OCI-LY7 (cell line): Measurements from ENCODE around the gene SEC61A2. TPM values are rescaled to one million over a fixed set of nuclear protein-coding genes. Genes with fewer than 3 reads are reported as not detected.

Experiments
- BruUV-seq: library from RNA; stranded (reverse); fragments of 400-500 nt; replicated peaks from 2 replicates; lab custom pipeline; 2021; lab: Mats Ljungman, UMichigan
- CTCF ChIA-PET: fragments of 300-600 bp; sonication (Branson Sonifier 250); formaldehyde crosslinking; loops from one replicate; lab custom pipeline; 2022; ENCODE audit warnings: antibody characterized with exemption; ENCODE audit not compliant: unreplicated experiment; lab: Charles Lee
- POLR2A ChIA-PET: fragments of 300-600 bp; sonication (Branson Sonifier 250); formaldehyde crosslinking; loops from one replicate; lab custom pipeline; 2022; ENCODE audit warnings: antibody characterized with exemption; lab: Charles Lee
- DNase-seq: peaks from one replicate; pipeline ENCODE4 v3.0.0-alpha.2; 2015; ENCODE audit warnings: low spot score
- H2AFZ ChIP-seq: fragments of 200-600 bp; sonication (generic), shearing (Covaris generic); 2 replicates; pipeline ENCODE4 v1.6.1; 2014; ENCODE audit warnings: mild to moderate bottlenecking, antibody characterized with exemption, low read length, moderate library complexity
- H3K27ac ChIP-seq: fragments of 200-600 bp; sonication (generic); 2 replicates; pipeline ENCODE4 v1.5.1; 2014; ENCODE audit warnings: mixed run types, low read depth, mild to moderate bottlenecking, moderate library complexity, low read length, inconsistent platforms; ENCODE audit not compliant: poor library complexity, severe bottlenecking
- H3K36me3 ChIP-seq: fragments of 200-600 bp; sonication (generic); 2 replicates; pipeline ENCODE4 v1.6.1; 2014; ENCODE audit warnings: mild to moderate bottlenecking, antibody characterized with exemption, low read length, moderate library complexity, mixed read lengths; ENCODE audit not compliant: insufficient read depth
- H3K4me1 ChIP-seq: fragments of 200-600 bp; sonication (generic); 2 replicates; pipeline ENCODE4 v1.5.1; 2014; ENCODE audit warnings: mild to moderate bottlenecking, low read length; ENCODE audit not compliant: insufficient read depth, poor library complexity, severe bottlenecking
- H3K4me2 ChIP-seq: fragments of 200-600 bp; sonication (generic); 2 replicates; pipeline ENCODE4 v1.6.1; 2014; ENCODE audit warnings: mild to moderate bottlenecking, low read length
- H3K4me3 ChIP-seq: fragments of 200-600 bp; sonication (generic); 2 replicates; pipeline ENCODE4 v1.5.1; 2014; ENCODE audit warnings: mild to moderate bottlenecking, low read depth, low read length; ENCODE audit not compliant: poor library complexity, severe bottlenecking
- H3K79me2 ChIP-seq: fragments of 200-600 bp; sonication (generic); 2 replicates; pipeline ENCODE4 v1.6.1; 2016; ENCODE audit warnings: low read depth, mild to moderate bottlenecking, low read length, moderate library complexity, mixed read lengths; ENCODE audit not compliant: insufficient read depth
- H3K9me2 ChIP-seq: fragments of 200-600 bp; sonication (generic); 2 replicates; pipeline ENCODE4 v1.6.1; 2016; ENCODE audit warnings: mild to moderate bottlenecking, low read length, mixed read lengths; ENCODE audit not compliant: insufficient read depth
- H3K9me3 ChIP-seq: fragments of 200-600 bp; sonication (generic); 2 replicates; pipeline ENCODE4 v1.6.1; 2014; ENCODE audit warnings: mild to moderate bottlenecking, mixed run types, low read length, mixed read lengths
- H4K20me1 ChIP-seq: fragments of 200-600 bp; sonication (generic); 2 replicates; pipeline ENCODE4 v1.6.1; 2014; ENCODE audit warnings: mild to moderate bottlenecking, antibody characterized with exemption, low read length, moderate library complexity, mixed read lengths; ENCODE audit not compliant: insufficient read depth
- EZH2phosphoT487 ChIP-seq: fragments of 200-600 bp; sonication (generic); IDR thresholded peaks from 2 replicates; pipeline ENCODE4 v1.6.1; 2018; ENCODE audit warnings: low read depth, borderline replicate concordance, mild to moderate bottlenecking, mixed run types, antibody characterized with exemption, low read length, moderate library complexity, mixed read lengths
- intact Hi-C: fragments of 100-400 bp; cut with micrococcal nuclease; formaldehyde crosslinking; loops from one replicate; pipeline ENCODE4 v1.10.0; 2022; ENCODE audit not compliant: unreplicated experiment
- total RNA-seq, 2 experiments: library from RNA; depleted of rRNA in 1 of 2; stranded (reverse); fragments of >200 nt in 1 of 2; shearing (Covaris generic) in 1 of 2; gene quantifications; 2 replicates each; pipeline ENCODE4 v1.2.3, GENCODE V29; 2014 to 2022
- TF ChIP-seq, protein P1 (sequence below): fragments of 200-600 bp; sonication (generic); conservative IDR thresholded peaks from 2 replicates; pipeline ENCODE4 v1.5.1; 2014; ENCODE audit warnings: mild to moderate bottlenecking, antibody characterized with exemption, low read length, moderate library complexity, mixed read lengths

SEC61A2 gene
- total RNA-seq, 2 experiments from 2014 or later: 5.5 to 15.1 TPM

DNA sequence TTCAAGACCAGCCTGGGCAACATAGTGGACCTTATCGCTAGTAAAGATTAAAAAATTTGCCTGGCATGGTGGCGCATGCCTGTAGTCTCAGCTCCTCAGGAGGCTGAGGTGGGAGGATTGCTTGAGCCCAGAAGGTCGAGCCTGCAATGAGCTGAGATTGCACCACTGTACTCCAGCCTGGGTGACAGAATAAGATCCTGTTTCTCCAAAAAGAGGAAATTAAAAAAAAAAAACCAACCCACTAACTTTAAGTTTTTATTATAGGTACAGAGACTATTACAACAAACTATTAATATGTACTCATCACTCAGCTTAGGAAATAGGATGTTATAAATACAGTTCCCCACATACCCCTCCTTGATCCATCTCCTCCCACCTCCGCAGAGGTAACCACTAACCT lies 30.5 kb upstream of the SEC61A2 start:
- H3K9me3 ChIP-seq: no peaks in the 10 kb centered on the region
- no peaks in the 10 kb centered on the region for H3K79me2 ChIP-seq
- no peak overlapping the region for H3K4me2 ChIP-seq
- no peaks in the 10 kb centered on the region for H4K20me1 ChIP-seq
- no peak overlapping the region for H3K4me3 ChIP-seq
- H3K4me1 ChIP-seq: no peaks in the 10 kb centered on the region
- no peak for TF ChIP-seq EZH2phosphoT487
- TF ChIP-seq, protein P1, sequence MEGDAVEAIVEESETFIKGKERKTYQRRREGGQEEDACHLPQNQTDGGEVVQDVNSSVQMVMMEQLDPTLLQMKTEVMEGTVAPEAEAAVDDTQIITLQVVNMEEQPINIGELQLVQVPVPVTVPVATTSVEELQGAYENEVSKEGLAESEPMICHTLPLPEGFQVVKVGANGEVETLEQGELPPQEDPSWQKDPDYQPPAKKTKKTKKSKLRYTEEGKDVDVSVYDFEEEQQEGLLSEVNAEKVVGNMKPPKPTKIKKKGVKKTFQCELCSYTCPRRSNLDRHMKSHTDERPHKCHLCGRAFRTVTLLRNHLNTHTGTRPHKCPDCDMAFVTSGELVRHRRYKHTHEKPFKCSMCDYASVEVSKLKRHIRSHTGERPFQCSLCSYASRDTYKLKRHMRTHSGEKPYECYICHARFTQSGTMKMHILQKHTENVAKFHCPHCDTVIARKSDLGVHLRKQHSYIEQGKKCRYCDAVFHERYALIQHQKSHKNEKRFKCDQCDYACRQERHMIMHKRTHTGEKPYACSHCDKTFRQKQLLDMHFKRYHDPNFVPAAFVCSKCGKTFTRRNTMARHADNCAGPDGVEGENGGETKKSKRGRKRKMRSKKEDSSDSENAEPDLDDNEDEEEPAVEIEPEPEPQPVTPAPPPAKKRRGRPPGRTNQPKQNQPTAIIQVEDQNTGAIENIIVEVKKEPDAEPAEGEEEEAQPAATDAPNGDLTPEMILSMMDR: no peak
- intact Hi-C loops: no loop called here
- H3K9me2 ChIP-seq: no peaks in the 10 kb centered on the region
- CTCF ChIA-PET: no interaction called here
- H2AFZ ChIP-seq: no peak overlapping the region
- H3K36me3 ChIP-seq: peaks cover 84% of the 10 kb centered on the region
- POLR2A ChIA-PET: interaction anchor here (1.0 to 1.3 kb wide), 3 partner anchors 10 to 161 kb away, joined by 3 to 4 read pairs (median 3); no protein-coding TSS in a partner anchor
- no peak for DNase-seq
- H3K27ac ChIP-seq: no peak overlapping the region
- BruUV-seq: no TSS peak

DNA sequence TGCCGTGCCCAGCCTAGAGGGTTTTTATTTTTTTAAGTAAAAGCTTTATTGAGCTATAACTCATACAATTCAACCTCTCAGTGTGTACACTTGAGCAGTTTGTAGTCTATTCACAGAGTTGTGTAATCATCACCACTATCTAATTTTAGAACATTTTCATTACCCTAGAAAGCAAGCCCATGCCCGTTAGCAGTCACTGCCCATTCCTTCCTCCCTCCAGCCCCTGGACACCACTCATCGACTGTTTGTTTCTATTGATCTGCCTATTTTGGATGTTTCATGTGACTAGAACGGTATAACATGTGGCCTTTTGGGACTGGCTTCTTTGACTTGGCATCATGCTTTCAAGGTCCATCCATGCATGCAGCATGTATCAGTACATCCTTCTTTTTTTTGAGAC lies 25.7 kb upstream of the SEC61A2 start:
- Histone ChIP-seq H3K4me3 (no peak overlapping the region), H3K9me2 (no peaks in the 10 kb centered on the region), H3K27ac (no peak overlapping the region), H3K9me3 (no peaks in the 10 kb centered on the region), H3K4me1 (no peaks in the 10 kb centered on the region), H4K20me1 (no peaks in the 10 kb centered on the region), H2AFZ (no peak overlapping the region), H3K36me3 (peaks cover 98% of the 10 kb centered on the region), H3K4me2 (no peak overlapping the region), H3K79me2 (no peaks in the 10 kb centered on the region)
- no peak for DNase-seq
- ChIA-PET POLR2A (no interaction called here), CTCF (interaction anchor here (0.8 kb wide), 1 partner anchor 10 kb away, joined by 4 read pairs; no protein-coding TSS in a partner anchor)
- TF ChIP-seq EZH2phosphoT487: no peak
- TF ChIP-seq, protein P1: no peak
- intact Hi-C loops: no loop called here
- BruUV-seq: no TSS peak

DNA sequence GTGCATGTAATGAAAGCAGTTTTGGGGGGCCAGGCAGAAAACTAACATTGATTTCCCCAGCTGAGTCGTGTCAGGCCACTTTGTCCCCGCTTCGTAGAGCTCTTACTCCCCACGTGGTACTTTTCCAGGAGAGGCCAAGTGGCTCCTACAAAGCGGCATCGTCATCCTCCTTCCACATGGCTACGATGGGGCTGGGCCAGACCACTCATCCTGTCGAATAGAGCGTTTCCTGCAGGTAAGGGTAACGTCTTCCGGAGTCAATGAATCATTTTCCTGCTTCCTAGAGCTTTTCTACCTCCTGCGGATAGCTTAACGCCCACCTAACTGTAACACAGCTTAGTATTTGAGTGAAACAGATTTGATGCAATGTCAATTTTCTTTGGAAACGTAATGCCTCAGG lies 21.7 kb upstream of the SEC61A2 start:
- Histone ChIP-seq H3K4me3 (no peak overlapping the region), H2AFZ (no peak overlapping the region), H3K9me2 (no peaks in the 10 kb centered on the region), H3K4me1 (no peaks in the 10 kb centered on the region), H3K36me3 (peaks cover 90% of the 10 kb centered on the region), H3K79me2 (no peaks in the 10 kb centered on the region), H3K9me3 (no peaks in the 10 kb centered on the region), H4K20me1 (no peaks in the 10 kb centered on the region), H3K4me2 (no peak overlapping the region), H3K27ac (no peak overlapping the region)
- ChIA-PET CTCF (interaction anchor here (0.6 kb wide), 1 partner anchor 13 kb away, joined by 3 read pairs; no protein-coding TSS in a partner anchor), POLR2A (interaction anchor here (0.6 kb wide), 2 partner anchors 17 to 38 kb away, joined by 7 read pairs; no protein-coding TSS in a partner anchor)
- DNase-seq: no peak
- TF ChIP-seq EZH2phosphoT487: no peak
- TF ChIP-seq, protein P1: no peak
- no TSS peak for BruUV-seq
- intact Hi-C loops: no loop called here
